Activated naive CD8-positive, alpha-beta T cell treated with anti-CD3 and anti-CD28 coated beads for 36 hours (primary cell): Measurements from ENCODE around the gene OLA1. TPM values are rescaled to one million over a fixed set of nuclear protein-coding genes. Genes with fewer than 3 reads are reported as not detected.
A peak's percentile ranks its signal among the peaks of the same experiment; 100 is the strongest.

Source experiments
- DNase-seq: peaks from one replicate; pipeline ENCODE4 v3.0.0; 2021
- H3K27ac Mint-ChIP-seq: one replicate; pipeline ENCODE4 v1.8.0; 2022; ENCODE audit warnings: mild to moderate bottlenecking, moderate library complexity, mixed read lengths
- H3K27me3 Mint-ChIP-seq: one replicate; pipeline ENCODE4 v1.8.0; 2022; ENCODE audit warnings: mild to moderate bottlenecking, mixed read lengths
- H3K36me3 Mint-ChIP-seq: one replicate; pipeline ENCODE4 v1.8.0; 2021; ENCODE audit warnings: mild to moderate bottlenecking, mixed read lengths
- H3K4me1 Mint-ChIP-seq: one replicate; pipeline ENCODE4 v1.8.0; 2021; ENCODE audit warnings: mixed read lengths
- H3K4me3 Mint-ChIP-seq: one replicate; pipeline ENCODE4 v1.8.0; 2022; ENCODE audit warnings: mild to moderate bottlenecking, moderate library complexity, mixed read lengths
- H3K9me3 Mint-ChIP-seq: one replicate; pipeline ENCODE4 v1.8.0; 2022; ENCODE audit warnings: mixed read lengths
- total RNA-seq, 2 experiments: library from RNA; stranded (reverse); gene quantifications; one replicate each; pipeline ENCODE4 v1.2.3, GENCODE V29; 2021

The OLA1 gene
- total RNA-seq, 2 experiments from 2014 or later = 161 to 166 TPM

DNA sequence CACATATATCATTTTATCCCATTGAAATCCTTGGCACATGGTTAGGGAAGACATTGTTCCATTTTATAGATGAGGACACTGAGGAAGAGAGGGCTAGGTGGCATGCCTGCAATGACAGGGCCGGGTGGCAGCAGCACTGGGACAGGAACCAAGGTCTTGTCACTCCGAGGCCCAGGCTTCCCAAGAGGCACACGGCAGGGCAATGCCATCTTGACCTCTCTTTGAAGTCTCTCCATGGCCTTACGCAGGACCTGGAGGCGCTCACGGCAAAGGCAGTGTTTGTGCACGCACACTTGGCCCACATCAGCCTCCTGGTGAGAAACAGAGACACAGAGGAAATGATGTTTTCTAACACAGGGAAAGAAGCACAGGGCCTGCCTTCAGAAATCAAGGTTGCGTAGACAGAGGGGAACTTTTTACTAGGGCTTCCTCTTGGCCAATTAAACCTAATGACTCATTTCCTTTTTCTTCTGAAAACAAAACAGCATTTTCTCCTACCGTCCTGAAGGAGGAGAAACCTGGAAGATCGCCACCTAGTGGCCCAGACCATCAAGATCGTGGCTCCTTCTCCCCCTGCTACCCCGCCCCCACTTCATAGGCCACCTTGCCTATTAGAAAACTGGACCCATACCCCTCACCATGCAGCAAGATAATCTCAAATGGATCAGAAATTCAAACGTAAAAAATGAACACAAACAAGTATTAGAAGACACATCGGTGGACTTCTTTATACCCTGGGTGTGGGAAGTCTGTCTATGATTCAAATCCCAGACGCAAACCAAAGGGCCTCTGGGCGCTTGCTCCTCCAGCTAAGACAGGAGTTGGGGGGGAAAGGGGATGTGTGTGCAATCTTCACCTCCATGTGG lies 208.5 kb downstream of the OLA1 start:
- Mint-ChIP-seq H3K4me3 (peak overlapping the region; percentile 62), H3K27me3 (peaks cover 3% of the 10 kb centered on the region), H3K4me1 (peaks cover 18% of the 10 kb centered on the region), H3K9me3 (no peaks in the 10 kb centered on the region), H3K27ac (peak overlapping the region; percentile 96), H3K36me3 (no peaks in the 10 kb centered on the region)
- DNase-seq = peak; percentile 77

DNA sequence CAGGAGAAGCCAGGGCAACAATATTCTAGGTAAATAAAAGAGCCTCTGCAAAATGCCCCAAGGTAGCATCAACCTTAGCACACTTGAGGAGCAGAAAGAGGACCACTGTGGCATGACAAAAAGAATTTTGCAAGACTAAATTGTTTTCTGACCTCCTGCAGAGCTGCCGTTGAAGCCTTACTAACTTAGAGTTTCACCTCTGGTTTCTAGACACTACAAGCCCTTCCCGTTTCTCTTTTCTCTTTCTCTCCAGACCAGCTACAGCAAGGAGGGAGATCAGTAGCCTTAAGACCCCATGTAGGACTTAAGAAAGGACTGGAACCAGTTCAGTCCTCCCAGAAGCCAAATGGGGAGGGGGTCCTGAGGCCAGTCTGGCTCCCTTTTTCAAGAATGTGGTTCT lies 209.9 kb downstream of the OLA1 start:
- Mint-ChIP-seq H3K27ac (peak overlapping the region; percentile 53), H3K4me1 (peaks cover 18% of the 10 kb centered on the region), H3K4me3 (no peak overlapping the region), H3K9me3 (no peaks in the 10 kb centered on the region), H3K36me3 (no peaks in the 10 kb centered on the region), H3K27me3 (peaks cover 3% of the 10 kb centered on the region)
- DNase-seq = no peak

DNA sequence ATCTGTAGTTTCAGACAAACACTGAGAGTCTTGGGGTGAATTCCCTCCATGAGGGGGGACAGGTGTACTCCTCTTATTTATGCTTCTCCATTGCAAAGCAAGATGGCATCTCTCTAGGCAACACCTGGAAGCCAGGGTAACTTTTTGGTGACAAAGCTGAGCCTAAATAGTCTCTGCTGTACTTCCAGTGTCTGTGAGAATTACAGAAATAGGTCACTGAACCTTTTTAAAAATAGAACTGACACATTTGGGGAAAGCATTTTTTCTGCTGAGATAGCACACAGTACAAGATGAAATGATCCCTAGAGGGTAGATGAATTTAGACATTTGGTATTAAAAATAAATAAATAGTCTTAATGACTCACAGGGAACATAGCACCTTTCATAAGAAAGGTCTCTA lies 211.5 kb downstream of the OLA1 start:
- no peaks in the 10 kb centered on the region for H3K9me3 Mint-ChIP-seq
- H3K4me3 Mint-ChIP-seq = no peak overlapping the region
- no peaks in the 10 kb centered on the region for H3K36me3 Mint-ChIP-seq
- DNase-seq = no peak
- no peaks in the 10 kb centered on the region for H3K27me3 Mint-ChIP-seq
- no peak overlapping the region for H3K27ac Mint-ChIP-seq
- peaks cover 18% of the 10 kb centered on the region for H3K4me1 Mint-ChIP-seq

DNA sequence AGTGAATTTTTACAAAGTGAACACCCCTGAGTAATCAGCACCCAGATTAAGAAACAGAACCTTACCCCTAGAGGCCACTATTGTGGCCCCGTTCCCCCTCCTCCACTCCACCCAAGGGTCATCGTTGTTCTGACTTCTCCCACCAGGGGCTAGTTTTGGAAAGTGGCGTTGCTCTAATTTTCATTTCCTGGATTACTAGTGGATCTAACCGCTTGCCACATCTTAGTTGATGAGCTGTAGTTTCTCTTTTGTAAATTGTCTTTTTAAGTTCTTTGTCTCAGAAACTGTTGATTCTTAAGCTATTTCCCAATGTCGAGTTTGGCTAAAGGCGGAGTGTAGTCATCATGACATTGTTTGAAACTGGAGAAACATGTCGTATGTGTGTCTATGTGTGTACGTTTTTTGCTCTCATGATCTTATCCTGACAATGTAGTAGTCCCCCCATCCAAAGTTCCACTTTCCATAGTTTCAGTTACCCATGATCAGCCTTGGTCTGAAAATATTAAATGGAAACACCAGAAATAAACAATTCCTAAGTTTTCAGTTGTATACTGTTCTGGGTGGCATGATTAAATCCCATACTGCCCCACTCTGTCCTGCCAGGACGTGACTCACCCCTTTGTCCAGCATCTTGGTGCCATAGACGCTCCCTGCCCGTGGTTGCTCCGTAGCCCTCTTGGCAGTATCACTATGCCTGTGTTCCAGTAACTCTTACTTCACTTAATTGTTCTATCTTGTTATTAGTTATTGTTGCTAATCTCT lies 212.2 kb downstream of the OLA1 start:
- H3K36me3 Mint-ChIP-seq = no peaks in the 10 kb centered on the region
- H3K27me3 Mint-ChIP-seq = no peaks in the 10 kb centered on the region
- no peaks in the 10 kb centered on the region for H3K9me3 Mint-ChIP-seq
- H3K4me1 Mint-ChIP-seq = peaks cover 16% of the 10 kb centered on the region
- no peak overlapping the region for H3K27ac Mint-ChIP-seq
- no peak overlapping the region for H3K4me3 Mint-ChIP-seq
- DNase-seq = no peak

DNA sequence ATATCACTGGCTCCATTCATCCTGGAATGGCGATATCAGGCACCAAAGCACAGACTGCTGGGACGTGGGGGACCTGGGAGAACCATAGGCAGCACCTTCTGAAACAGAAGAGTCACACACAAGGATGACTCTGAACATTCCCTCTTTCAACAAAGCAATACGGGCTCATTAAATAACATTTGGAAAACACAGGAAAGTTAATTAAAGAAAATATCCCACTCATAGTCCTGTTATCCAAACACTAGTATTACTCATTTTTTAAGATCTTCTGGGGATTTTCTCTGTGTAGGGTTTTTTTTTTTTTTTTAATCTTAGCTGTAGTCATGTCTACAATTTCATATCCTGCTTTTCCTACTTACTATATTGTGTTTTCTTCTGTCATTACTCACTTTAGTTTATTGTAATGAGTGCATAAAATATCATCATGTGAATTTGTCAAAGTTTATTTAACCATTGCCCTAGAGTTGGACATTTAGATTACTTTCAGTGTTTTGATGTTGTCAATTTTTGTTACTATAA lies 213.2 kb downstream of the OLA1 start:
- H3K27me3 Mint-ChIP-seq = no peaks in the 10 kb centered on the region
- no peaks in the 10 kb centered on the region for H3K9me3 Mint-ChIP-seq
- peaks cover 16% of the 10 kb centered on the region for H3K4me1 Mint-ChIP-seq
- H3K4me3 Mint-ChIP-seq = no peak overlapping the region
- DNase-seq = no peak
- H3K36me3 Mint-ChIP-seq = no peaks in the 10 kb centered on the region
- H3K27ac Mint-ChIP-seq = no peak overlapping the region

DNA sequence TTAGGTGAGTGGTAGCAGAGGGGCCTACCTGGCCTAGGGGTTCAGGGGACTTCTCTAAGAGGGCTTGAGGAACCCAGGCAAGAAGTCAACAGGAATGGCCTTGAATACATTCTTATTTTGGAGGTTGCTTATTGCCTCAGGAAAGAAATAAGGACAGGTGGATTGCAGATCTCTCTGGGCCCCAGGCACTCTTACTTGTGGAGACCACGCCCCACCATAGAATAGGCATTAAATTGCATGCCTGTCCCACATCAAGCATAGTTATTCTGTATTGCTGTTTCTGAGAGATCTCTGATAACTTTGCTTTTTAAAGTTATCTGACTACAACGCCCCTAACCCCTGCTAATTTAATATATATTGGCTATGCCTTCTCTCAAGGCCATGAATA lies 215.2 kb downstream of the OLA1 start:
- no peak for DNase-seq
- no peak overlapping the region for H3K27ac Mint-ChIP-seq
- no peaks in the 10 kb centered on the region for H3K36me3 Mint-ChIP-seq
- no peaks in the 10 kb centered on the region for H3K9me3 Mint-ChIP-seq
- H3K4me3 Mint-ChIP-seq = no peak overlapping the region
- peaks cover under 1% of the 10 kb centered on the region for H3K4me1 Mint-ChIP-seq
- no peaks in the 10 kb centered on the region for H3K27me3 Mint-ChIP-seq

DNA sequence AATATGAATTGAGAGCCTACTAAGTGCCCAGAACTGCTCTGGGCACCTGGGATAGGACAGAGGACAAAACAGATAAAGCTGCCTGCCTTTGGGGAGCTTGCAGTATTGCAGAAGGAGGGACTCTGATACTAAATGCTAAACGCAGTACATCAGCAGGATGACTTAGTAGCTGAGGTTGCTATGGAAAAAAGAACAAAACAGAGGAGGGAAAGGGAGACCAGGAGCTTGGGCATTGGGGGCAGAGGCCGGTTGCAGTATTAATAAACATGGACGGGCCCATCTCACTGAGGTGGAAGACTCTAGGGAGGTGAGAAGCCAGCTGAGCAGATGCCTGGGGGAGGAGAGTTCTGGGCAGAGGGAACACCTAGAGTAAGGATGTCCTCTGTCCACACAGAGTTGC lies 217.1 kb downstream of the OLA1 start:
- Mint-ChIP-seq H3K4me1 (no peaks in the 10 kb centered on the region), H3K27me3 (no peaks in the 10 kb centered on the region), H3K9me3 (no peaks in the 10 kb centered on the region), H3K27ac (no peak overlapping the region), H3K4me3 (no peak overlapping the region), H3K36me3 (no peaks in the 10 kb centered on the region)
- no peak for DNase-seq

DNA sequence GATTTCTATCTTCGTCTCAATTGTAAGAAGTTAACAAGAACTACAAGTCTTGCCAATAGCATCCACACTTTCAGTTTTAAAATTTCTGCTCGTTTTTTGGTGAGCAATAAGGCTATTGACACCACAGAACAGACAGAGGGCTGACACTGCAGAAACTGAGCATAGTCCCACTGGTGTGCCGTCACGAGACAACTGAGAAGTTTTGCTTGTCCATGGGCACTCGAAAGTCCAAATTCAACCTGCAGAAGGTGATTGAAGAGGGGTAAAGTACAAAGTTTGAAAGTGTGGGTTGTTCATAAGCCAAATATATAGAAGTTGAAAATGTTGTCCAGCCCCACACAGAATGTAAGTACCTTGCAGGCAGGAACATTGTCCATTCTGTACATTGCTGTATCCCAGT lies 219.4 kb downstream of the OLA1 start:
- no peak for DNase-seq
- no peak overlapping the region for H3K4me3 Mint-ChIP-seq
- no peaks in the 10 kb centered on the region for H3K27me3 Mint-ChIP-seq
- no peaks in the 10 kb centered on the region for H3K9me3 Mint-ChIP-seq
- no peaks in the 10 kb centered on the region for H3K36me3 Mint-ChIP-seq
- H3K27ac Mint-ChIP-seq = no peak overlapping the region
- no peaks in the 10 kb centered on the region for H3K4me1 Mint-ChIP-seq

DNA sequence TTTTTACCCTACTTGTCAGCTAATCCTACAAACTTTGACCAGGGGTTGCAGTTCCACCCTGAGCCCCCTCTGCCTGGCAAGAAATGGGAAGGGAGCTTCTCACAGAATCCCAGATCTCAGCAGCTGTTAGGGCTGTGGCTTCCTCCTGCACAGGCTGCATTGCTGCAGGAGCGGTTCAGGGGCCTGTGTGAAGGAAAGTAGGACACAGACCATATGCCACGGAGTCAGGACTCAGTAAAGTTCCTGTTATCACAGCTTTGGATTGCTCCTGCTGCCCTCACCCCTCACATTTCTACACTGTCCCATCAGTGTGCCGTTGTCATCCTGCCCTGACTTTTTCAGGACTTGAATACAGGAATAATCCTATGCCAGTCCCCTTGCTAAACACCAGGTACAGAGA lies 220.4 kb downstream of the OLA1 start:
- Mint-ChIP-seq H3K36me3 (no peaks in the 10 kb centered on the region), H3K27ac (no peak overlapping the region), H3K4me3 (no peak overlapping the region), H3K4me1 (no peaks in the 10 kb centered on the region), H3K27me3 (no peaks in the 10 kb centered on the region), H3K9me3 (no peaks in the 10 kb centered on the region)
- DNase-seq = no peak

DNA sequence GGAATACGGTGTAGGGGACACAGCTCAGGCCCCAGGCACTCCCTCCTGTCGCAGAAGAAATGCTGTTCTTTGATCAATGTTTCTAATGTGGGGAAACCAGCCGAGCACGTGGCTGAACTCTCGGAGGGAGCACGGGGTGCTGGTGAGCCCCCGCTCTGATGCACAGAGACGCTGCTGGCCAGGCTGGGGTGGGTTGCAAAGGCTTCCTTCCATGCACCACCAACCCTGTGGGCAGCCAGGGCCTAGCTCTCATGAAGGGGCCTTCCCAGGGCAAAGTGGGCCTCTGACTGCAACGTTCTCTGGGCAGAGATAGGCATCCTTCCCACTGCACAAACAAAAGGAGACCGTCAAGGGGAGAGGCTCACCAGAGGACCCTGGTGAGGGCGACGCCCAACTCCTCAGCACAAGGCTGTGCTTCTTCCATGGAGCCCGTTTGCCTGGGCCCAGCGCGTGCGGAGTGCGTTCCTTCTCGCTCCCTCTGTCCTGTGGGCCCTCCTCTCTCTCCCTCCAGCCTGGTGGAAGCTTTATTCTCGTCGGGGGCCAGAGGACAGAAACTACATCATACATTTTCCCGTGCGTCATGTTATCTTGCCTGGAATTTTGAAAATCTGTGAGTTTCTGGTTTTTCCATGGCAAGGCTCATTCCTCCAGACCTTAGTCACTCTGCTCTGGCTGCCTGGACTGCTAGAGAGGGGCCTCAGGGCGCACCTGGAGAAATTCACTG lies 222.0 kb downstream of the OLA1 start:
- Mint-ChIP-seq H3K27me3 (no peaks in the 10 kb centered on the region), H3K36me3 (no peaks in the 10 kb centered on the region), H3K9me3 (no peaks in the 10 kb centered on the region), H3K27ac (no peak overlapping the region), H3K4me1 (no peaks in the 10 kb centered on the region), H3K4me3 (no peak overlapping the region)
- DNase-seq = no peak

DNA sequence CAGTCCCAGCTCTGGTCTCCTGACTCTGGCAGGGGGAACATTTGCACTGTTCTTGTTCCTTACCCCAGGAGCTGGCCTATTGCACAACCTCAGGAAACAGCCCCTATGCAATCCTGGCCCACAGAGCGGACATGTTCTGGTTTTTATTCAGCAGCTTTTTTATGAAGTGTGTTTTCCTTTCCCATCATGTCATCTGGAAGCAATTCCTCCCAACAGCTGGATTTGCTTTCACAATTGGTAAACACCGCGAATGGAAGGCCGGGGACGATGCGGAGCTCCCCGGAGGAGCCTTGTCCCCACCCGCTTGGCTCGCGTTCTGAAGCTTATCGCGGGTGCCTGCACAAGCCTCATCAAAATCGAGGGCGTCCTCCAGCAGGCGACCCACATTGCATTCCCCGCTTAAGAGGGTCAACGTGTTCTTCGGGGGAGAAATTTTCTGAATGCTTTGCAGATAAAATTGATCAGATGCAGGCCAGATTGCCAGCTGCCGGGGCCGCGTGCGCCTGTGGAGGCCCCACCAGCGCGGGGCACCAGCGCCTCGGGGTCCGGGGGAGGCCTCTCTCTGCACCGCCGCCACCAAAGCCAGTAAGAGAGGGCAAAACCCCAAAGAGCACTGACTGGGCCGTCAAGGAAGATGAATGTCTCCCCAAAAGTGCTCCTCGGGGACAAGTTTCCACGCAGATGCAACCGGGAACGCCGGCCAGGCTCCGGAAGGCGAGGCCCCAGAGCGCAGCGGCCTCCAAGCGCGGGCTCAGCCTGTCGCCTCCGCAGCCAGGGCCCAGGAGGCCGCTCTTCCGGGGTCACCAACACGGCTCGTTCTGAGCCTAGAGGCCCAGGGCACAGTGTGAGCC lies 222.8 kb downstream of the OLA1 start:
- H3K9me3 Mint-ChIP-seq = no peaks in the 10 kb centered on the region

DNA sequence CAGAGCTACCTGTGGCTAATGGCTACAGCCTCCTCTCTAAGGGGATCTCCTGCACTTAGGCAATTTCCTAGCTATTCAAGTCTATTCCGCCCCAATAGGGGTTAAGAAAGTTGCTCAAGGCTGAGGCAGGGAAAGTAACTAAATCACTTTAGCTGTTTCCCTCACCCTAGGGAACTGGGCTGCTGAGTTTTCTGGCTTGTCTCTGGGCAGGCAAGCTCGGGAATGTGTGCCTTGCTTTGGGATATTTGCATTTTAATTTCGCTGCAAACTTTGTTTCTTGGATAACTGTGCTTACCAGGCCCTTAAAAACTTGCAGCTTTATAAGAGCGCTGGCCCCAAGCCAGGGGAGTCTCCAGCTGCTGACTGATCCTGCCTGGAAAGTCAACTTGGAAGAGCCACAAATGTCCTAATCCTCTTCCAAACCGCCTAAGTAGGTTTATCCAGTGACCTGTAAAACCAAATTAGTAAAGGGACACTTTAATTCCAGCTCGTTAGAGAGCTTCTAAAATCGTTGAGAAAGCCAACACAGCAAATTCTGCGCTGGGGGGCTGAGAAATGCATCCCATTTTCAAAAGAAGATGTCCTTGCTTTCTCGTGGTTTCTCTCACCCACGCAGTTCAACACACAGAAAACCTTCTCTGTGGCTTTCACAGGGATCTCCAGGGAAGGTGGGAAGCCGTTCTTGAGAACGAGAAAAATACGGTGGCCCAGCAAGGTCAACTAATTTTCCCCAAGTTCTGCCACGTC lies 223.6 kb downstream of the OLA1 start:
- no peak overlapping the region for H3K27ac Mint-ChIP-seq
- H3K4me1 Mint-ChIP-seq = no peaks in the 10 kb centered on the region
- H3K4me3 Mint-ChIP-seq = no peak overlapping the region
- H3K36me3 Mint-ChIP-seq = no peaks in the 10 kb centered on the region
- no peaks in the 10 kb centered on the region for H3K27me3 Mint-ChIP-seq
- no peaks in the 10 kb centered on the region for H3K9me3 Mint-ChIP-seq
- no peak for DNase-seq

More for the DNA sequence above, 222.8 kb downstream of the OLA1 start:
- Mint-ChIP-seq H3K4me3 (no peak overlapping the region), H3K27ac (no peak overlapping the region), H3K27me3 (no peaks in the 10 kb centered on the region), H3K36me3 (no peaks in the 10 kb centered on the region), H3K4me1 (no peaks in the 10 kb centered on the region)
- DNase-seq = no peak

DNA sequence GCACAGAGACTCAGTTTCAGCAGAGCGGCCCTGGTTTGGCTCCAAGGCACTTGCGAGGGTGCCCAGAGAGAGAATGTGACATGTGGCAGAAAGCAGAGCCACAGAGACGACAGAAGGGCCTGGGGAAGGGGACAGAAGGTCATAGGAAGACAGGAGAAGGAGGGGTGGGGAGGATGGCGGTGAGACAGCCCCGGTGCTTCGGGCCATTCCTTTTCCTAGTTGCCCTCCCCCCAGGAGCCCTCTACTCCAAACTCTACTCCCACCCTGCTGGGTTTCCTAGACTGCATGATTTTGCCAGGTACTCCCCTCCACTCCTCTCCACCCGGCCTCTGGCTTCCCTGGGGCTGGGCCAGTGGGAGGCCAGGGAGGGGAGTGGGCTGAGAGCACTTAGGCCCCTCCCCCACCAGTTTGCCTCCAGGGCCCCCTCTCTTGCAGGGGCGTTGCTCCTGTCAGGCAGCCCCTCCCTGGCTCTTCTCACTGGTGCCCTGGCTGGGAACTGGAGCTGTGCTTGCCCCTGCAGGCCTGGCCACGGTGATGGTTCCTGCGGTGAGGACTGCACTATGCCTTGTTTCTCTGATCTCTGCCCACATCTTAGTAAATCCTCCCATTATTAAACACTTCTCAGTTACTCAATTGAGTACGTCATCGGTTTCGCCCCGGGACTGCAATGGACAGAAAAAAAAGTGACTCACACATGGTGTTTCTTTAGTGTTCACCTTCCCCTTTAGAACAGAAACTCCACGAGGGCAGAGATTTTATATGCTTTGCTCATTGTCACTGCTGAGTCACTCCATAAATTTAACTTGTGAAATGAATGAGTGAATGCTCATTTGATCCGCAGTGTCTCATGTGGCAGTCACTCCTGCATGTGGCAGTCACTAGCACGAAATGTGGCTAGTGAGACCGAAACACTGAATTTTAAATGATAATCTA lies 224.5 kb downstream of the OLA1 start:
- Mint-ChIP-seq H3K27me3 (no peaks in the 10 kb centered on the region), H3K4me3 (no peak overlapping the region), H3K27ac (no peak overlapping the region), H3K4me1 (no peaks in the 10 kb centered on the region), H3K9me3 (no peaks in the 10 kb centered on the region), H3K36me3 (no peaks in the 10 kb centered on the region)
- peak; percentile 8 for DNase-seq
